ENCODE measurements around the gene NDUFA11. TPM values are rescaled to one million over a fixed set of nuclear protein-coding genes. Genes with fewer than 3 reads are reported as not detected.

The NDUFA11 gene
- total and polyA plus RNA-seq, 2 of the 13 experiments (the other 11 are each of a cell fraction or from before 2014, with no cell fraction given): 286 to 378 TPM

DNA sequence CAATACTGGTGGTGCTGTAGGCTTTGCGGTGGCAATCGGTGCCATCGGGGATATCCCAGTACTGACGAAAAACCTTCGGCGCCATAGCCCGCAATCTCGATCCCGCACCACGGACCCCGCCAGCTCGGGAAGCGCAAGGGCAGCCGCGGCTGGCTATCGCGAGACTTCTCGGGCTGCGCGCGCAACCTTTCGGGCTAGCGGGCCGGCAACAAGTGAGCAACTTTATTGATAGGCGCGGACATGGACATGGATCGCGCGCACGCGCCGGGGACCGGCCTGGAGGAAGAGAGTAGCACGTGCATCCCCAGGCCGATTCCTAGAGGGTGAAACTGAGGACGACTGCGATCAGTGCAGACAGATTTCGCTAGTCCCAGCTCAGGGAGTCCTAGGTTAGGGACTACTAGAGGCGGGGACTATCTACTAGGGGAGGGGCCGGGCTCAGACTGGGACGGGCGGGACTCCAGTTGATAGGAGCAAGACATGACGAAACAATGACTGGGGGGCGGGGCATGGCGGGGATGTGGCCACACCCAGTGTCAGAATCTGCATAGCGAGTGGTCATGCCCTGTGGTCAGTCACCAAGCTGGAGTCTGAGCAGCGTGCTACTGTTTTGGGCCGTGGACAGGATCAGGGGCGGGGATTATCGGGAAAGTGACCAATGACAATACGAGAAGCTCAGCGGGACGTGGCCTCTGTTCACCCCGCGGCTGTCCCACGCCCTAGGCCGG, at the start of gene NDUFA11 (continued):
- TF ChIP-seq ZNF703 (CRISPR knock-in tag; IDR thresholded peaks at IDR 0.05; ENCODE audit: borderline replicate concordance) (no peak), ZNF781 (CRISPR knock-in tag; IDR thresholded peaks at IDR 0.05; ENCODE audit: borderline replicate concordance, not compliant biosample characterization) (no peak), ATF7 (IDR thresholded peaks at IDR 0.05) (no peak), ATF7 (CRISPR knock-in tag; IDR thresholded peaks at IDR 0.05) (peak; percentile 65; the same call in 1 of the 2 replicates), RFX3 (CRISPR knock-in tag; IDR thresholded peaks at IDR 0.05) (no peak), ERF (CRISPR knock-in tag; IDR thresholded peaks at IDR 0.05) (peak; percentile 89), ZNF44 (CRISPR knock-in tag; IDR thresholded peaks at IDR 0.05) (no peak; the same call in 1 of the 2 replicates), SSRP1 (CRISPR knock-in tag; IDR thresholded peaks at IDR 0.05) (no peak), NR2F6 (IDR thresholded peaks at IDR 0.05) (no peak), NR2F6 (CRISPR knock-in tag; IDR thresholded peaks at IDR 0.05) (peak; percentile 70; the same call in 1 of the 2 replicates), SATB2 (CRISPR knock-in tag; IDR thresholded peaks at IDR 0.05) (no peak), KAT7 (CRISPR knock-in tag; IDR thresholded peaks at IDR 0.05; ENCODE audit: borderline replicate concordance) (no peak), ZNF354B (CRISPR knock-in tag; IDR thresholded peaks at IDR 0.05) (no peak; the same call in 1 of the 2 replicates), HCFC1 (IDR thresholded peaks at IDR 0.05; ENCODE audit: low read depth, low read length) (peak; percentile 55; the same call in 1 of the 2 replicates), POLR2AphosphoS5 (IDR thresholded peaks at IDR 0.05; ENCODE audit: low read depth, low read length) (peak; percentile 81), HNRNPH1 (optimal IDR thresholded peaks at IDR 0.05; ENCODE audit: low read depth, low read length) (no peak), RNF2 (conservative IDR thresholded peaks at IDR 0.05; ENCODE audit: low read depth) (no peak; the same call in 1 of the 2 replicates), RARA (CRISPR knock-in tag; IDR thresholded peaks at IDR 0.05) (0 out of 2 replicates have a peak, but pooled peaks have one; percentile 38), IKZF4 (CRISPR knock-in tag; IDR thresholded peaks at IDR 0.05; ENCODE audit: borderline replicate concordance, low read depth, not compliant biosample characterization) (no peak), ZNF660 (CRISPR knock-in tag; IDR thresholded peaks at IDR 0.05; ENCODE audit: borderline replicate concordance, low read depth) (no peak), ZNF138 (CRISPR knock-in tag; IDR thresholded peaks at IDR 0.05; ENCODE audit: low read depth) (peak; percentile 61; the same call in 1 of the 2 replicates), FIP1L1 (IDR thresholded peaks at IDR 0.05; ENCODE audit: borderline replicate concordance, insufficient read depth, low read depth, low read length) (no peak), MTA3 (CRISPR knock-in tag; IDR thresholded peaks at IDR 0.05) (no peak), ZNF101 (CRISPR knock-in tag; IDR thresholded peaks at IDR 0.05; ENCODE audit: borderline replicate concordance, low read depth) (no peak; the same call in 1 of the 2 replicates), ZNF550 (CRISPR knock-in tag; IDR thresholded peaks at IDR 0.05; ENCODE audit: borderline replicate concordance) (no peak), KLF9 (CRISPR knock-in tag; IDR thresholded peaks at IDR 0.05; ENCODE audit: low read depth) (no peak; the same call in 1 of the 2 replicates)
- TF ChIP-seq, protein P1, sequence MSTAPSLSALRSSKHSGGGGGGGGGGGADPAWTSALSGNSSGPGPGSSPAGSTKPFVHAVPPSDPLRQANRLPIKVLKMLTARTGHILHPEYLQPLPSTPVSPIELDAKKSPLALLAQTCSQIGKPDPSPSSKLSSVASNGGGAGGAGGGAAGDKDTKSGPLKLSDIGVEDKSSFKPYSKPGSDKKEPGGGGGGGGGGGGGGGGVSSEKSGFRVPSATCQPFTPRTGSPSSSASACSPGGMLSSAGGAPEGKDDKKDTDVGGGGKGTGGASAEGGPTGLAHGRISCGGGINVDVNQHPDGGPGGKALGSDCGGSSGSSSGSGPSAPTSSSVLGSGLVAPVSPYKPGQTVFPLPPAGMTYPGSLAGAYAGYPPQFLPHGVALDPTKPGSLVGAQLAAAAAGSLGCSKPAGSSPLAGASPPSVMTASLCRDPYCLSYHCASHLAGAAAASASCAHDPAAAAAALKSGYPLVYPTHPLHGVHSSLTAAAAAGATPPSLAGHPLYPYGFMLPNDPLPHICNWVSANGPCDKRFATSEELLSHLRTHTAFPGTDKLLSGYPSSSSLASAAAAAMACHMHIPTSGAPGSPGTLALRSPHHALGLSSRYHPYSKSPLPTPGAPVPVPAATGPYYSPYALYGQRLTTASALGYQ (CRISPR knock-in tag; IDR thresholded peaks at IDR 0.05): no peak
- TF ChIP-seq, protein P2, sequence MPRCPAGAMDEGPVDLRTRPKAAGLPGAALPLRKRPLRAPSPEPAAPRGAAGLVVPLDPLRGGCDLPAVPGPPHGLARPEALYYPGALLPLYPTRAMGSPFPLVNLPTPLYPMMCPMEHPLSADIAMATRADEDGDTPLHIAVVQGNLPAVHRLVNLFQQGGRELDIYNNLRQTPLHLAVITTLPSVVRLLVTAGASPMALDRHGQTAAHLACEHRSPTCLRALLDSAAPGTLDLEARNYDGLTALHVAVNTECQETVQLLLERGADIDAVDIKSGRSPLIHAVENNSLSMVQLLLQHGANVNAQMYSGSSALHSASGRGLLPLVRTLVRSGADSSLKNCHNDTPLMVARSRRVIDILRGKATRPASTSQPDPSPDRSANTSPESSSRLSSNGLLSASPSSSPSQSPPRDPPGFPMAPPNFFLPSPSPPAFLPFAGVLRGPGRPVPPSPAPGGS (CRISPR knock-in tag; IDR thresholded peaks at IDR 0.05): peak; percentile 59; the same call in 1 of the 2 replicates
